ENCODE data around the gene TSPAN7. TPM values are rescaled to one million over a fixed set of nuclear protein-coding genes. Genes with fewer than 3 reads are reported as not detected.

Gene TSPAN7
- total RNA-seq, 1 donor from 2014 or later: 54.0 TPM

GRCh38 chrX:38661103-38661441, 99.7 kb downstream of the TSPAN7 start:
- Mint-ChIP-seq H3K4me3 (ENCODE audit: unreplicated experiment) (no peak overlapping the region), H3K4me1 (ENCODE audit: low read depth, unreplicated experiment) (peaks cover 2% of the 10 kb centered on the region), H3K27ac (ENCODE audit: unreplicated experiment) (no peak overlapping the region), H3K9me3 (ENCODE audit: unreplicated experiment) (no peaks in the 10 kb centered on the region), H3K36me3 (ENCODE audit: unreplicated experiment) (no peaks in the 10 kb centered on the region), H3K27me3 (ENCODE audit: unreplicated experiment) (peaks cover 3% of the 10 kb centered on the region)
- no peak for DNase-seq
- TF ChIP-seq CTCF (IDR thresholded peaks at IDR 0.05; ENCODE audit: partially characterized antibody, unreplicated experiment): no peak

GRCh38 chrX:38661561-38661960, 100.2 kb downstream of the TSPAN7 start:
- Mint-ChIP-seq H3K27me3 (ENCODE audit: unreplicated experiment) (peaks cover 3% of the 10 kb centered on the region), H3K9me3 (ENCODE audit: unreplicated experiment) (no peaks in the 10 kb centered on the region), H3K4me1 (ENCODE audit: low read depth, unreplicated experiment) (peaks cover 2% of the 10 kb centered on the region), H3K4me3 (ENCODE audit: unreplicated experiment) (no peak overlapping the region), H3K36me3 (ENCODE audit: unreplicated experiment) (no peaks in the 10 kb centered on the region), H3K27ac (ENCODE audit: unreplicated experiment) (no peak overlapping the region)
- no peak for TF ChIP-seq CTCF (IDR thresholded peaks at IDR 0.05; ENCODE audit: partially characterized antibody, unreplicated experiment)
- DNase-seq: no peak

- Mint-ChIP-seq H3K9me3 (ENCODE audit: unreplicated experiment) (no peaks in the 10 kb centered on the region), H3K27me3 (ENCODE audit: unreplicated experiment) (peaks cover 3% of the 10 kb centered on the region), H3K27ac (ENCODE audit: unreplicated experiment) (no peak overlapping the region), H3K36me3 (ENCODE audit: unreplicated experiment) (no peaks in the 10 kb centered on the region), H3K4me3 (ENCODE audit: unreplicated experiment) (no peak overlapping the region), H3K4me1 (ENCODE audit: low read depth, unreplicated experiment) (peaks cover 2% of the 10 kb centered on the region)
- TF ChIP-seq CTCF (IDR thresholded peaks at IDR 0.05; ENCODE audit: partially characterized antibody, unreplicated experiment): no peak
- DNase-seq: no peak
Measured at GRCh38 chrX:38662640-38663039, 101.3 kb downstream of the TSPAN7 start.

GRCh38 chrX:38664285-38664684, 102.9 kb downstream of the TSPAN7 start:
- Mint-ChIP-seq H3K4me3 (ENCODE audit: unreplicated experiment) (no peak overlapping the region), H3K4me1 (ENCODE audit: low read depth, unreplicated experiment) (peaks cover 2% of the 10 kb centered on the region), H3K27ac (ENCODE audit: unreplicated experiment) (no peak overlapping the region), H3K9me3 (ENCODE audit: unreplicated experiment) (no peaks in the 10 kb centered on the region), H3K27me3 (ENCODE audit: unreplicated experiment) (peaks cover 3% of the 10 kb centered on the region), H3K36me3 (ENCODE audit: unreplicated experiment) (no peaks in the 10 kb centered on the region)
- peak; percentile 18 for TF ChIP-seq CTCF (IDR thresholded peaks at IDR 0.05; ENCODE audit: partially characterized antibody, unreplicated experiment)
- no peak for DNase-seq

GRCh38 chrX:38666909-38667308, 105.6 kb downstream of the TSPAN7 start:
- Mint-ChIP-seq H3K36me3 (ENCODE audit: unreplicated experiment) (no peaks in the 10 kb centered on the region), H3K4me1 (ENCODE audit: low read depth, unreplicated experiment) (no peaks in the 10 kb centered on the region), H3K9me3 (ENCODE audit: unreplicated experiment) (no peaks in the 10 kb centered on the region), H3K27ac (ENCODE audit: unreplicated experiment) (no peak overlapping the region), H3K27me3 (ENCODE audit: unreplicated experiment) (peaks cover 2% of the 10 kb centered on the region), H3K4me3 (ENCODE audit: unreplicated experiment) (no peak overlapping the region)
- no peak for TF ChIP-seq CTCF (IDR thresholded peaks at IDR 0.05; ENCODE audit: partially characterized antibody, unreplicated experiment)
- DNase-seq: no peak
